ENCODE results near the gene CEP19.

Gene CEP19

DNA sequence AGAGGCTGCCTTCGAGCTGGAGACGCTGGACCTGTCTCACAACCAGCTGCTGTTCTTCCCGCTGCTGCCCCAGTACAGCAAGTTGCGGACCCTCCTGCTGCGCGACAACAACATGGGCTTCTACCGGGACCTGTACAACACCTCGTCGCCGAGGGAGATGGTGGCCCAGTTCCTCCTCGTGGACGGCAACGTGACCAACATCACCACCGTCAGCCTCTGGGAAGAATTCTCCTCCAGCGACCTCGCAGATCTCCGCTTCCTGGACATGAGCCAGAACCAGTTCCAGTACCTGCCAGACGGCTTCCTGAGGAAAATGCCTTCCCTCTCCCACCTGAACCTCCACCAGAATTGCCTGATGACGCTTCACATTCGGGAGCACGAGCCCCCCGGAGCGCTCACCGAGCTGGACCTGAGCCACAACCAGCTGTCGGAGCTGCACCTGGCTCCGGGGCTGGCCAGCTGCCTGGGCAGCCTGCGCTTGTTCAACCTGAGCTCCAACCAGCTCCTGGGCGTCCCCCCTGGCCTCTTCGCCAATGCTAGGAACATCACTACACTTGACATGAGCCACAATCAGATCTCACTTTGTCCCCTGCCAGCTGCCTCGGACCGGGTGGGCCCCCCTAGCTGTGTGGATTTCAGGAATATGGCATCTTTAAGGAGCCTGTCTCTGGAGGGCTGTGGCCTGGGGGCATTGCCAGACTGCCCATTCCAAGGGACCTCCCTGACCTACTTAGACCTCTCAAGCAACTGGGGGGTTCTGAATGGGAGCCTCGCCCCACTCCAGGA is 51.5 kb downstream of the CEP19 start:
- no peak for TF ChIP-seq CTCF (IDR thresholded peaks at IDR 0.05; ENCODE audit: insufficient read depth, low read length, poor library complexity, severe bottlenecking)
- peaks cover 19% of the 10 kb centered on the region for H3K36me3 ChIP-seq (ENCODE audit: control insufficient read depth, insufficient read depth, low read length)
- DNase-seq (ENCODE audit: extremely low read depth, insufficient read length) = no peak

DNA sequence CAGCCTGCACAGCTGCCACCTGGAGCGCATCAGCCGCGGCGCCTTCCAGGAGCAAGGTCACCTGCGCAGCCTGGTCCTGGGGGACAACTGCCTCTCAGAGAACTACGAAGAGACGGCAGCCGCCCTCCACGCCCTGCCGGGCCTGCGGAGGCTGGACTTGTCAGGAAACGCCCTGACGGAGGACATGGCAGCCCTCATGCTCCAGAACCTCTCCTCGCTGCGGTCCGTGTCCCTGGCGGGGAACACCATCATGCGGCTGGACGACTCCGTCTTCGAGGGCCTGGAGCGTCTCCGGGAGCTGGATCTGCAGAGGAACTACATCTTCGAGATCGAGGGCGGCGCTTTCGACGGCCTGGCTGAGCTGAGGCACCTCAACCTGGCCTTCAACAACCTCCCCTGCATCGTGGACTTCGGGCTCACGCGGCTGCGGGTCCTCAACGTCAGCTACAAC is 52.1 kb downstream of the CEP19 start:
- no peaks in the 10 kb centered on the region for H3K27me3 ChIP-seq (replicated peaks; ENCODE audit: control insufficient read depth, insufficient read depth, low read length)
- H3K36me3 ChIP-seq (ENCODE audit: control insufficient read depth, insufficient read depth, low read length) = peaks cover 21% of the 10 kb centered on the region
- TF ChIP-seq CTCF (IDR thresholded peaks at IDR 0.05; ENCODE audit: insufficient read depth, low read length, poor library complexity, severe bottlenecking) = no peak
- no peak for DNase-seq (ENCODE audit: extremely low read depth, insufficient read length)
- no peak overlapping the region for H3K4me3 ChIP-seq (replicated peaks; ENCODE audit: low read depth, low read length)

More for the DNA sequence above, 51.5 kb downstream of the CEP19 start:
- no peak overlapping the region for H3K4me3 ChIP-seq (replicated peaks; ENCODE audit: low read depth, low read length)
- no peaks in the 10 kb centered on the region for H3K27me3 ChIP-seq (replicated peaks; ENCODE audit: control insufficient read depth, insufficient read depth, low read length)
